NCI-H1105 (cell line): ENCODE measurements around the gene OBSCN.

Source experiments
- DNase-seq: peaks from one replicate; lab custom pipeline; 2025; lab: John Stamatoyannopoulos, UW

OBSCN gene

DNA sequence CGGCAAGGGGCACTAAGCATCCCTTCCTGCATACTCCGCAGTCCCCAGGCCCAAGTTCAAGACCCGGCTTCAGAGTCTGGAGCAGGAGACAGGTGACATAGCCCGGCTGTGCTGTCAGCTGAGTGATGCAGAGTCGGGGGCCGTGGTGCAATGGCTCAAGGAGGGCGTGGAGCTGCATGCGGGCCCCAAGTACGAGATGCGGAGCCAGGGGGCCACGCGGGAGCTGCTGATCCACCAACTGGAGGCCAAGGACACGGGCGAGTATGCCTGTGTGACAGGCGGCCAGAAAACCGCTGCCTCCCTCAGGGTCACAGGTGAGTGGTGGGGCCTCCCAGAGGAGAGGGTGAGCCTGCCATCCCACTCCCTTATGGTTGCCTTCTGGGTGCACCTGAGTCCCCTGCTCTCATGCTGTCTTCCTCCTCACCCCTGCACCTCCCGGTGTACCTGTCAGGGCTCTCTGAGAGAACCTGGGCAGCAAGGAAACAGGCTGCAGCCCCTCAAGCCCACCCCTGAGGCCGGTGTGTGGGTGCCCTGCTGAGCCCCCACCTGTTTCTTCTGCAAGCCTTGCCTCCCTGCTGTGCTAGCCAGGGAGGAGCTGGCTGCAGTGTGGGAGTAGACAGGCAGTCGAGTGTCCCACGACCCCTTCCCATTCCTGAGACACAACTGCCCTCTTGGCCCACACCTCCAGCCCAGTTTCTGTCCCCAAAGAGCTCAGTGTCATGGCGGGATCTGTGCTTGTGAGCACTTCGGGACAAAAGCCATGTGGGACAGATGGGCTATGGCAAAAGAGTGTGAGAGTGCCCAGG lies 99.6 kb downstream of the OBSCN start:
- DNase-seq = no peak

GRCh38 chr1:228308085-228308601 lies 100.3 kb downstream of the OBSCN start:
- DNase-seq = no peak

DNA sequence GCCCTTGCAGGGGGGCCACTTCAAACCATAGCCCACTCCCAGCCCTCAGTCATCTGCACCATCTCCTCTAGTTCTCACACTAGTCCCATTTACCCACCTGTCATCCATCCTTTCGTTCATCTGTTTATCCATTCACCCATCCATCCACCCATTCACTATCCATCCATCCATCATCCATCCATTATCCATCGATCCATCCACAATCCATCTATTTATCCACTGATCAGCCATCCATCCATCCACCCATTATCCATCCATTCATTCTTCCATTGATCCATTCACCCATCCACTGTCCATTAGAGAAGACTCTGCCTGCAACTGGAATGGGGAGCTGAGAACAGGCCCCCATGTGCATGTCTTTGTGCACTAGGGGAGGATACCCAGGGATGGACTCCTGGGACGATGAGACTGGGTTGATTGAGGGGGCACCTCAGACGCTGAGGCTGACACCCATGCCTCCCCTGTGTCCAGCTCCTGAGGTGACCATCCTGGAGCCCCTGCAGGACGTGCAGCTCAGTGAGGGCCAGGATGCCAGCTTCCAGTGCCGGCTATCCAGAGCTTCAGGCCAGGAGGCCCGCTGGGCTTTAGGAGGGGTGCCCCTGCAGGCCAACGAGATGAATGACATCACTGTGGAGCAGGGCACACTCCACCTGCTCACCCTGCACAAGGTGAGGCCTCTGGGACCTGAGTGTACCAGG lies 100.9 kb downstream of the OBSCN start:
- DNase-seq = no peak

DNA sequence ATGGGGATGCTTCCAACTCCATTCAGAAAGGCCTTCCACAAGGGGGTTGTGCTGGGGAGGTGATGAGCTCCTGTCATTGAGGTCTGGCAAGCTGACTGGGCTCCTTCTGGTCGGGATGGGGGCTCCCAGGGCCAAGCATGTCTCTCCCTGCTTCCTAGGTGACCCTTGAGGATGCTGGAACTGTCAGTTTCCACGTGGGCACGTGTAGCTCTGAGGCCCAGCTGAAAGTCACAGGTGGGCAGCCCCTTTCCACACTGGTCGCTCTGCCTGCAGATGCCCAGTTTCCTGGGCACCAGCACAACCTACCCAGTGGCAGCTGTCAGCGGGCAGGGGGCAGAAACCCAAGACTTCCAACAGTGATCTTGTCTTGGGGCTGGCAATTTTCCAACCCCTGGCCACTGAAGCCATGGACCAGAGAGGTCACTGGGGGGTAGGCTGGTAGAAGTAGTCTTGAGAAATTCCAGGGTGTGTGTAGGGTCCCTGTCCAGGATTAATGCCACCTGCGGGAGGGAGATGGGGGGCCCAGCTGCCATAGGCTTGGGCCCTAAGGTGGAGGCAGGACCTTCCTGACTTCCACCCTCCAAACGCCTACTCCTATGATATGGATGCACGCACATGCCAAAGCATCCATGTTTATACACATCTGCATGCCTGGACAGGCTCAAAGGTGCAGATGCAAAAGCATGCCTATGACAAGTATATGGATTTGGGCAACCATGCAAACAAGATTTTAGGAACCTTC lies 101.7 kb downstream of the OBSCN start:
- no peak for DNase-seq

- DNase-seq = no peak
Measured at GRCh38 chr1:228310162-228310792, 102.4 kb downstream of the OBSCN start.

DNA sequence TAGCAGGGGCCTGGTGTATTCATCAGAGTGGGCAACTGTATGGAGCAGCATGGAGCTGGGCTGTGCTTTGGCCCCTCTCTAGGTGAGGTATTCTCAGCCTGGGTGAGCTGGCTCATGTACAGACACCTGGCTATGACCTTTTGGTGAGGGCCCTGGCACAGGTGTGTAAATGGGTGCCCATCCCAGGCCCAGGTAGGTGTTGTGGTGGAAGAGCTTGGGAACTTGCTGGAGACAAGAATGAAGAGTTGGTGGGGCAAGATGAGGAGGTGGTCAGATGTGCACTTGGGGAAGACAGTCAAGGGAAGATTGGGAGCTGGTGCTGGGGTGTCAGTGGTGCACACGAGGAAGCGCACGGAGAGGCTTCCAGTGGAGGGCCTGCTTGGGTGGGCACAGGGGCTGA lies 103.2 kb downstream of the OBSCN start:
- DNase-seq = no peak

DNA sequence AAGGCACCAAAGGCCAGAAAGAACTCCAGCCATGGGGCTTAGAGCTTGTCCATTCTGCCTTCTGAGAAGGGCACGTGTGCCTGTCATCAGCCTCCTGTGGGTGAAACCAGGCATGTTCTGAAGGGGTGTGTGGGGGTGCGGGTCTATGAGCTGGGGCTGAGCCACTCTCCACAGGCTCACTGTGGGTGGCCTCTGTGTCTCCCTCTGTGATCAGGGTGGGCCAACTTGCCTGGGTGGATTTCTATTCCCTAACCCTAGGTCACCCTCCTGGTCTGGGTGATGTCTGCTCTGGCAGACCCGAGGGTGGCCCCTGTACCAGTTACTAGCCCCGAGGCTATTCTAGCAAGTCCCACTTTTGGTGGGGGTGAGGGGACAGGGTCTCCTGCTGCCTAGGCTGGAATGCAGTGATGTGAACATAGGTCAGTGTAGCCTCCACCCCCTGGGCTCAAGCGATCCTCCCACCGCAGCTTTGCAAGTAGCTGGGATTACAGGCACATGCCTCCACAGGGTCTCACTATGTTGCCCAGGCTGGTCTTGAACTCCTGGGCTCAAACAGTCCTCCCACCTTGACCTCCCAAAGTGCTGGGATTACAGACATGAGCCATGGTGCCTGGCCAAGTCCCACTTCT lies 104.4 kb downstream of the OBSCN start:
- DNase-seq = no peak

- DNase-seq = no peak
Measured at GRCh38 chr1:228313536-228314277, 105.9 kb downstream of the OBSCN start.

- no peak for DNase-seq
Measured at GRCh38 chr1:228314315-228314657, 106.4 kb downstream of the OBSCN start.

GRCh38 chr1:228314658-228315483 lies 107.0 kb downstream of the OBSCN start:
- DNase-seq = no peak

GRCh38 chr1:228315484-228315944 lies 107.7 kb downstream of the OBSCN start:
- DNase-seq = no peak

- DNase-seq = no peak
Measured at GRCh38 chr1:228315945-228316588, 108.2 kb downstream of the OBSCN start.

DNA sequence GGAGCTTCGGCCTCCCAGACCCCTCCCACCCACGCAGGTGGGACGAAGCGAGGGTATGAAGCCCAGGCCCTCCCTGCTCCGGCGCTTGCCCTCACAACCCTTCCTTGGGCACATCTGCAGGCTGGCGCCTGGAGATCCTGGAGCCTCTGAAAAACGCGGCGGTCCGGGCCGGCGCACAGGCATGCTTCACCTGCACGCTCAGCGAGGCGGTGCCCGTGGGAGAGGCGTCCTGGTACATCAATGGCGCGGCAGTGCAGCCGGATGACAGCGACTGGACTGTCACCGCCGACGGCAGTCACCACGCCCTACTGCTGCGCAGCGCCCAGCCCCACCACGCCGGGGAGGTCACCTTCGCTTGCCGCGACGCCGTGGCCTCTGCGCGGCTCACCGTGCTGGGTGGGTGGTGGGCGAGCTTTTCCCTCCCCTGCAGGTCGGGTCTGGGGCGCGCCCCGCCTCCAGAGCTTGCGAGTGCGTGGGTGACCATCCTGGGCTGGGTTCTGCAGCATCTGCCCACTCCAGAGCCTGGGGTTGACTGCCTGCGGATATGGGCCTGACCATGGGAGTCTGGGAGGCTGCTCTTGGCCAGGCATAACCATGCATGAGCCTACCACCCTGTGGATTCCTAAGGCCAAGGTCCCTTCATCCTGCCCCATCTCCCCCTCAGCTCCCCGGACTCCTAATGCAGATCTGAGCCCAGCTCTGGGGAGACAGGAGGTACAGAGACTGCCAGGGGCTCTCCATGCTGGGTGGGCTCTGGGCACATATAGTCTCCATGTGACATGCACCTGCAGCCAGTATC lies 108.9 kb downstream of the OBSCN start:
- no peak for DNase-seq

DNA sequence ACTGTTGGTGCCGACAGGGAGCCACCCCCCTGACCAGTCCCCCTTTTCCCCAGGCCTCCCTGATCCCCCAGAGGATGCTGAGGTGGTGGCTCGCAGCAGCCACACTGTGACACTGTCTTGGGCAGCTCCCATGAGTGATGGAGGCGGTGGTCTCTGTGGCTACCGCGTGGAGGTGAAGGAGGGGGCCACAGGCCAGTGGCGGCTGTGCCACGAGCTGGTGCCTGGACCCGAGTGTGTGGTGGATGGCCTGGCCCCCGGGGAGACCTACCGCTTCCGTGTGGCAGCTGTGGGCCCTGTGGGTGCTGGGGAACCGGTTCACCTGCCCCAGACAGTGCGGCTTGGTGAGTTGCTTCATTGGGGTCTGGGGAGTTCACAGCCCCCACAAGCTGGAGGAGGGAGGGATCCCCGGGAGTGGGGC lies 109.6 kb downstream of the OBSCN start:
- no peak for DNase-seq

DNA sequence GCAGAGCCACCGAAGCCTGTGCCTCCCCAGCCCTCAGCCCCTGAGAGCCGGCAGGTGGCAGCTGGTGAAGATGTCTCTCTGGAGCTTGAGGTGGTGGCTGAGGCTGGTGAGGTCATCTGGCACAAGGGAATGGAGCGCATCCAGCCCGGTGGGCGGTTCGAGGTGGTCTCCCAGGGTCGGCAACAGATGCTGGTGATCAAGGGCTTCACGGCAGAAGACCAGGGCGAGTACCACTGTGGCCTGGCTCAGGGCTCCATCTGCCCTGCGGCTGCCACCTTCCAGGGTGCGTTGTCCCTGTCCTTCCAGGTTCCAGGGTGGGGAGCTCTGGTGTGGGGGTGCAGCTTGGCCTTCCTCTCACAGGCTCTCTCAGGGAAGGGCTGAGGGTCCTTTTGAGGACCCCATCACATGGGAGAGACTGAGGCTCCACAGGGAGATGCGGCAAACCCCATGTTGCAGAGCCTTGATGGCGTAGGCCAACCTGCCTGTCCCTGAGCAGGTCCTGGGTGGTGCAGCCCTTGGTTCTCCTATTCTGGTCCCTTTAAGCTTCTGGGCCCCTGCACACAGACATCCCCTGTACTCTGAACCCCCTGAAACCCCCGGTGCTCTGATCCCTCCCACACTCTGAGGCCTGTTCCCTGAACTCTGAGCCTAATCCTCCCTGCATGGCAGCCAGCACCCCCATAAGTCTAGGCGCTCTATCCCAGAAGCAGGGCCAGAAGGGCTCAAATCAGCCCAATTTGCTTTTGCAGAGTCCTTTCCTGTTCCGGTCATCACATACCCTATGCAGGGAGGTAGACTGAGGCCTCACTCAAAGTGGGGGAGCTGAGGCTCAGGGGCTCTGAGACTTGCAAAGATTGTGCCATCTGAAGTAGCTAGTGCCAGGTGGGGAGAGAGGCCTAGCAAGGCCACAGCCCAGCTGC lies 110.3 kb downstream of the OBSCN start:
- no peak for DNase-seq

- no peak for DNase-seq
Measured at GRCh38 chr1:228318823-228319241, 111.0 kb downstream of the OBSCN start.

GRCh38 chr1:228319352-228320088 lies 111.7 kb downstream of the OBSCN start:
- DNase-seq = no peak
